BE2C (cell line): ENCODE data around the gene DEPDC1. TPM values are rescaled to one million over a fixed set of nuclear protein-coding genes. Genes with fewer than 3 reads are reported as not detected.
A peak's percentile ranks its signal among the peaks of the same experiment; 100 is the strongest.

Experiments
- DNase-seq: peaks from one replicate; pipeline ENCODE4 v3.0.0-alpha.2; 2020
- H3K27me3 ChIP-seq: fragments of 250-450 bp; sonication (Bioruptor Pico); 2 replicates; pipeline ENCODE4 v1.5.1; 2020; ENCODE audit warnings: mild to moderate bottlenecking
- H3K36me3 ChIP-seq: fragments of 250-450 bp; sonication (Bioruptor Pico); 2 replicates; pipeline ENCODE4 v1.5.1; 2020; ENCODE audit warnings: mild to moderate bottlenecking
- H3K4me1 ChIP-seq: fragments of 250-450 bp; sonication (Bioruptor Pico); 2 replicates; pipeline ENCODE4 v1.5.1; 2020
- H3K4me3 ChIP-seq: 2 replicates; pipeline ENCODE4 v1.5.1; 2011; ENCODE audit warnings: low read depth, low read length
- H3K9me3 ChIP-seq: fragments of 250-450 bp; sonication (Bioruptor Pico); 2 replicates; pipeline ENCODE4 v1.5.1; 2020
- CTCF ChIP-seq: IDR thresholded peaks from 2 replicates; pipeline ENCODE4 v1.5.1; 2012; ENCODE audit warnings: mild to moderate bottlenecking, low read depth, low read length
- polyA plus RNA-seq: library from polyadenylated mRNA; unstranded; fragments of >200 nt; gene quantifications from one replicate; pipeline ENCODE4 v1.2.1, GENCODE V29; 2012; ENCODE audit warnings: low read depth, missing spikeins; ENCODE audit not compliant: insufficient read length, insufficient read depth

Gene DEPDC1
- polyA plus RNA-seq: 2.0 TPM

GRCh38 chr1:68496680-68497357 is at the start of gene DEPDC1:
Gene DEPDC1, minus strand, starts transcription at chr1:68497082. Its CDS starts 83 bp downstream, at chr1:68496999.
- H3K27me3 ChIP-seq: no peaks in the 10 kb centered on the region
- DNase-seq: peak; percentile 94
- TF ChIP-seq CTCF: no peak
- peak within 1 kb of the TSS; percentile 86 for H3K4me3 ChIP-seq
- H3K36me3 ChIP-seq: no peaks in the 10 kb centered on the region
- no peaks in the 10 kb centered on the region for H3K9me3 ChIP-seq
- H3K4me1 ChIP-seq: no peaks in the 10 kb centered on the region

GRCh38 chr1:68544651-68545050 is 47.8 kb upstream of the DEPDC1 start:
- no peaks in the 10 kb centered on the region for H3K4me1 ChIP-seq
- H3K27me3 ChIP-seq: no peaks in the 10 kb centered on the region
- no peak overlapping the region for H3K4me3 ChIP-seq
- no peaks in the 10 kb centered on the region for H3K36me3 ChIP-seq
- H3K9me3 ChIP-seq: no peaks in the 10 kb centered on the region
- DNase-seq: no peak
- TF ChIP-seq CTCF: no peak

- TF ChIP-seq CTCF: no peak
- no peak for DNase-seq
These were observed 45.7 kb upstream of the DEPDC1 start for GRCh38 chr1:68542586-68542985.

GRCh38 chr1:68538941-68539340 is 42.1 kb upstream of the DEPDC1 start:
- no peaks in the 10 kb centered on the region for H3K36me3 ChIP-seq
- H3K9me3 ChIP-seq: no peaks in the 10 kb centered on the region
- no peaks in the 10 kb centered on the region for H3K4me1 ChIP-seq
- H3K27me3 ChIP-seq: no peaks in the 10 kb centered on the region
- DNase-seq: no peak
- no peak overlapping the region for H3K4me3 ChIP-seq
- no peak for TF ChIP-seq CTCF

More at GRCh38 chr1:68542586-68542985, 45.7 kb upstream of the DEPDC1 start:
- H3K4me1 ChIP-seq: no peaks in the 10 kb centered on the region
- no peak overlapping the region for H3K4me3 ChIP-seq
- no peaks in the 10 kb centered on the region for H3K27me3 ChIP-seq
- no peaks in the 10 kb centered on the region for H3K36me3 ChIP-seq
- H3K9me3 ChIP-seq: no peaks in the 10 kb centered on the region

- H3K4me1 ChIP-seq: no peaks in the 10 kb centered on the region
- no peaks in the 10 kb centered on the region for H3K9me3 ChIP-seq
- H3K27me3 ChIP-seq: no peaks in the 10 kb centered on the region
- no peak overlapping the region for H3K4me3 ChIP-seq
- no peaks in the 10 kb centered on the region for H3K36me3 ChIP-seq
- no peak for DNase-seq
- no peak for TF ChIP-seq CTCF
These were observed 31.4 kb upstream of the DEPDC1 start for GRCh38 chr1:68528243-68528642.

GRCh38 chr1:68525781-68526180 is 28.9 kb upstream of the DEPDC1 start:
- TF ChIP-seq CTCF: no peak
- no peaks in the 10 kb centered on the region for H3K4me1 ChIP-seq
- H3K9me3 ChIP-seq: no peaks in the 10 kb centered on the region
- no peak for DNase-seq
- no peaks in the 10 kb centered on the region for H3K27me3 ChIP-seq
- H3K36me3 ChIP-seq: no peaks in the 10 kb centered on the region
- no peak overlapping the region for H3K4me3 ChIP-seq
